Left ventricle myocardium superior (tissue), 1 donor: ENCODE measurements around the gene ATXN1L. TPM values are rescaled to one million over a fixed set of nuclear protein-coding genes. Genes with fewer than 3 reads are reported as not detected.
"Not testable (repeated sequence)": the region's sequence is repeated elsewhere in the genome, so short reads cannot be mapped to it uniquely, and the experiment has no call there.

ENCODE experiments used
- ATAC-seq: fragments of 200-7000 bp; cut with Tn5 transposase; one replicate; pipeline ENCODE4 v1.9.1; 2020; ENCODE audit warnings: mild to moderate bottlenecking, moderate library complexity
- DNase-seq: peaks from one replicate; pipeline ENCODE4 v3.0.0-alpha.2; 2020
- intact Hi-C: fragments of 100-400 bp; cut with micrococcal nuclease; formaldehyde crosslinking; loops from one replicate; pipeline ENCODE4 v1.11.0; 2022
- total RNA-seq: library from RNA; stranded (reverse); fragmentation: NEBNext Ultra II Directional; extraction: Animal tissue kit (Norgen Biotek cat#: 25700); gene quantifications from one replicate; pipeline ENCODE4 v1.2.1, GENCODE V29; 2021
- donor health status: DM: no; HTN: yes; CAD: no; lungs with severe emphysema.

The ATXN1L gene
- total RNA-seq, 1 donor from 2014 or later = 14.4 TPM

DNA sequence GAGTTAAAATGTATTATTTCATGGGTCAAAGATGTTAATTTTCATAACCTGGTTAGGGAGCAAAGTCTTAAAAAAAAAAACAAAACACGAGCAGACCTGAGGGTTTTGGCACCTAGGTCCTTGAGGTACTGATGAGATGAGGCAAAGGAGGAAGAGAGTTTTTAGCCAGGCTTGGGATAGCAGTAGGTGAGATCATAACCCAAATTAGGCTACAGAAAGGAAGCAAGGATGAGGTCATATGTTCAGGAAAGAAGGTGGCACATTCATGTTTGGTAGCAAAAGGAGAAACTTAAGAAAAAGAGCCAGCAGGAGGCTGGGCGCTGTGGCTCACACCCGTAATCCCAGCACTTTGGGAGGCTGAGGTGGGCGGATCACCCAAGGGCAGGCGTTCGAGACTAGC lies 2.8 kb downstream of the ATXN1L start:
- DNase-seq = no peak
- ATAC-seq = no peak
- intact Hi-C loops = loop anchor here (5.0 kb wide), 1 partner anchor 34 kb away; the partner anchor contains the start of gene ZNF821

DNA sequence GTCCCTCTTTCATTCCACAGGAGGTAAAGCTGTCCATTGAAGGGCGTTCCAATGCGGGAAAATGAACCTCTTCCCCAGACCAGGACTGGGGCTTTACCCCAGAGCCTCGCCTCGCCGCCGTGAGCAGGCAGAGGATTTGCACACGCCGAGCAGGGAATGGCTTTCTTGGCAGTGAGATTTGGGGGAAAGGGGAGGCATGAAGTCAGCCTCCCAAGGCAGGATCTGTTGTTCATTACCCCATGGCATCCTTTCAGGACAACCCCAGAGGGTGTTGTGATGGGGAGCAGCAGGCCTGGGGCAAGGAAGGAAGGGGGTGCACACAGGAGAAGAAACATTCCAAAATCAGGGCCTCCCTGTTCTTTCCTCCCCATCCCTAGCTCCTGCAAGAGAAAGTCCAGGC lies 6.0 kb downstream of the ATXN1L start:
- no peak for ATAC-seq
- intact Hi-C loops = no loop called here
- DNase-seq = no peak

DNA sequence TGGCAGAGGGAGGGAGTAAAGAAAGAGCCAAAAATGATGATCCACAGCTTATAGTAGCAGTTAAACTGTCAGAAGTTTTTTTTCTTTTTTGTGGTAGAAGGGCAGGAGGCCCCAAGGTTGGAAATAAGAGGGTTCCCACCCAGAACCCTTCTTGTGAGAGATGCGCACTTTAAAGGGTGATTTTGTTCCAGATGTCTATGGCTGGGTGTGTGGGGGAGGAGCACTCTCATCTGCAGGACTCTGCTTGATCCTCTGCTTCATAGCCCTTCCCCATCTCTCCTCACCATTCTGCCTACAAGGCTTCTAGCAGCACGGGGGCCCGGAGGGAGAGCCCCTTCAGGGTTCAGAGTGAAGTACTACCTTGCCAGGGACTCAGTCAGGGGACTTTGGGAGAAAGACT lies 6.4 kb downstream of the ATXN1L start:
- ATAC-seq (no peak), DNase-seq (no peak)
- intact Hi-C loops = no loop called here

DNA sequence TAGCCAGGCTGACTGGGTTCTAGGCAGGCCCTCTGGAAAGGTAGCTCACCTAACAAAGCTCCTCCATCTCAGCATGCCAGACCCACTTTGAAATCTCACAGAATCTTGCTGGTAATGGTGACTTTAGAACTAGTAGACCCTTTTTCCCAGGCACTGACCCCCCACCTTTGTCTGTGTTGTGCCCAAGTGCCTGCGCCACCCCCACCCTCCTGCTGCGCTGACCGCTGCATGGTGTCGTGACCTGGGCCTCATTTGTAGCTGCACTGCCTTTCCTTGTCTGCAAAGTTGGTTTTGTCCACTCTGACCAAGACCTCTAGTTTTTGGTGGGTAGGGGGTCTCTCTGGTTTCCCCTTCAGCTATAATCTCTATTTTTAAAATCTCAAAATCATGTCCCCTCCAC lies 6.8 kb downstream of the ATXN1L start:
- DNase-seq (no peak), ATAC-seq (no peak)
- intact Hi-C loops = no loop called here

DNA sequence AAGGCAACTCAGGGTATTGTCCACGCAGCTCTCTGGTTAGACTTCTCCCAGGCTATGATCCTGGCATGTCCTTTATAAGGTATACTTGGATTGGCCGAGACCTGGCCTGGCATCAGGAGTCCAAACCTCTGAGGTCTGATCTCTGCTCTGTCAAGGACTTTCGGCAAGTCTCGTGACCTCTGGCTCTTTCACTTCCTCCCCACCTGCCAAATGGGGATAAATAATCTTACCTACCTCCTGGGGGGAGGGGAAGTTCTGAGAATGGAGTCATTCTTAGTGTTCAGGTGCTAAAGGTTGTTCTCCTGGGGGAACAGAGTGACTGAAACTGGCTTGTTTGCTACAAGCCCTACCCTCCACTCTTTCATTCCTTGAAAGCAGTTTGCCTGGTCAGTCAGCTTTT lies 7.6 kb downstream of the ATXN1L start:
- intact Hi-C loops = no loop called here
- no peak for DNase-seq
- ATAC-seq = peak; percentile 19

DNA sequence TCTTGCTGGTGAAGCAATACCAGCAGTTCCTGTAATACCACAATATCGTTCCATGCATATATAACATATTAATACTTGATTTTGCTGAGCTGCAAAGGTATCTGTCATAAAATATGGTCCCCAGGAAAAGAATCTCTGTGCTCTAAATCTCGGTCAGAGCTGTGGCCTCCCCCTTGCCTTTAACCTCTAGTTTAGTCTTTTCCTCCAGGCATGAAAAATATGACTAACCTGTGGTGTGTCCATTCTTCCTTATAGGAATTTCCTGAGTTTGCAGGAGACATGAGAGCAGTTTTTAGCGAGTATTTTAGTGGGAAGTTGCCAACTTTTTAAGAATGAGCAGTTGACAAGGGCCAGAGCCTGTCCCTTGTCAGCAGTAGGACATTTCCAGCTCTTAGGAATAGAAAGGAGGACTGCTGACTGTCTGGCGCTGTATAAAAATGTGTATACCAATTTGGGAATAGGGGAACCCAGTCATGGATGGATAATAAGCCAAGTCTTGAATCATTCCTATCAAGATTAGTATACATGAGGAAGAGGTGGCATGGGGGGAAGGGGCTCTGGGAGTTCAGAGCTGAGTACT lies 8.7 kb downstream of the ATXN1L start:
- intact Hi-C loops = no loop called here
- DNase-seq = no peak
- peak; percentile 64 for ATAC-seq

DNA sequence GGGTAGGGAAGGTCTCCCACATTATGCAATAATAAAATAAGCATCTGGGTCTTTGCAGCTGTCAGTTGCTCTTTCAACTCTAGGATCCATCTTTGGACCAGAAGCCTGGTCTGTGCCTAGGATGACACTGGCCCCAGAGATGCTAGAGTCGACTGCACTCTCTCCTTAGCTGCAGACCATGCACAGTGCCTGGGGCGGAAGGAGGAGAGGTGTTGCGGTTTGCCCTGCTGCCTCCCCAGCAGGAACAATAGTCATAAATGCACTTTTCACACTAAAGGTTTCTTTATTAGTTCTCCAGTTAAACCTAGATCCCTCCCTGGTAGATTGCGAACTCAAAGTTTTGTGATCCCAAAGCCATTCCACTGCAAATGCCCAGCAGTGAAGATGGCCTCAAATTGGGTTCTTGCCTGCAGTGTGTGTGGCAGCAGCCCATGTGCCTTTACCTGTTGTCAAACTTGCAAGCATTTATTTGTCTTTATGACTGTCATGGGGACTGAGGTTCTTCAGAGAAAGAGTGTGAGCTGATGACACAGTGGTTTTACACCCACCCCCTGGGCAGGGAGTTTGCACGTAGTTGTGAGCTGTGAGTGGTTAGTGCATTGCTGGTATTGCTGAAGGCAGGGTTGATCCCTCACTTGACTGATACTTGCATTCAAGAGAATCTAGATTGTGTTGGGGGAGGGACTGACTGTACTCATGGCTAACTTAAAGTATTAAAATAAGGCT lies 10.3 kb downstream of the ATXN1L start:
- no peak for ATAC-seq
- no peak for DNase-seq
- intact Hi-C loops = no loop called here

DNA sequence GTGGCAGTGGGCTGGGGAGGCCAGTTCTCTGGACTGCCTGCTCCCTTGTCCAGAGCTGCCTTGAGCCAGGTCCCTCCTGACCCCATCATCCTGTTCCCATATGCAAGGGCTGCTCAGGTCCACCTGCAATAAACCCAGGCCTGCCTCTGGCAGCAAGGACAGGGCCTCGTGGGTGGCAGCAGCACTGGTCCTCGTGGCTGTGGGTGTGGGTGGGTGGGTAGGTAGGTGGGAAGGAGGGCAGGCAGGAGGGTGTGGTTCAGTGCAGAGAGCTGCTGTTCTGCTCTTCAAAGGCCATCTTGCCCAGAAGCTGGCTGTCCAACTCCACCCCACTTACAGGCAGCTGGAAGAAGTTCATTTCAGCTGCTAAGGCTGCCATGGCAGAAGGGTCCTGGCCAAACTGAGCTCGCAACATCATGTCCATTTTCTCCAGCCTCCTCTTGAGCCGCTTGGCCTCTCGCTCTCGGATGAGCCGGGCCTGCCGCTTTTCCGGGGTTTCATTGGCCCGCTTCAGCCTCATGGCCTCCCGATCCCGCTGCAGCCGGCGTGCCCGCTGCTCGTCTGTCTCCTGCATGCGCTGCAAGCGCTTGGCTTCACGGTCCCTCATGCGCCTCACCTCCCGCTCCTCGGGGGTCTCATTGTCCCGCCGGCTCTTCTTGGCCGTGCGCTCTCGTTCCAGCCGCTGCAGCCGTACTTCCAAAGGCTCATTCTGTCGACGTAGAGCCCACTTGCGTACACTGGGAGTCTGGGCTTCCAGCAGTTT lies 14.2 kb downstream of the ATXN1L start:
- intact Hi-C loops = no loop called here
- no peak for DNase-seq
- no peak for ATAC-seq

DNA sequence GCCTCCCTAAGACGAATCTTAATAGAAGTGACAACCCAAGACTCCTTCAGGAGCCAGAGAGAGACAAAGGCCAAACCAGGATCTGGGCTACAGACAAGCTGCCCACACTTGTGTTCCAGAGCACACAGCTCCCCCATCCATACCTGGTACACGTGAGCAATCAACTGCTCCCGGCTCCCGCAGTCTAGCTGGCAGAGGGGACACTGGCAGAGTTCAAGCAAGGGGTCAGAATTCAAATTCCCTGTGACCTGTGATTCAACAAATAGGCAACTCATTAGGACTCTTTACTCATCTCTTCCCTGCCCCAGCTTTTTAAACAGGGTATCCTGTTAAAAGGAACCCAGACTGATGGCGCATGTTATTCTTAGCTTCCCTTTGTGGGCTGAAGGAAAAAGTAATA lies 18.2 kb downstream of the ATXN1L start:
- DNase-seq (no peak), ATAC-seq (no peak)
- intact Hi-C loops = no loop called here

DNA sequence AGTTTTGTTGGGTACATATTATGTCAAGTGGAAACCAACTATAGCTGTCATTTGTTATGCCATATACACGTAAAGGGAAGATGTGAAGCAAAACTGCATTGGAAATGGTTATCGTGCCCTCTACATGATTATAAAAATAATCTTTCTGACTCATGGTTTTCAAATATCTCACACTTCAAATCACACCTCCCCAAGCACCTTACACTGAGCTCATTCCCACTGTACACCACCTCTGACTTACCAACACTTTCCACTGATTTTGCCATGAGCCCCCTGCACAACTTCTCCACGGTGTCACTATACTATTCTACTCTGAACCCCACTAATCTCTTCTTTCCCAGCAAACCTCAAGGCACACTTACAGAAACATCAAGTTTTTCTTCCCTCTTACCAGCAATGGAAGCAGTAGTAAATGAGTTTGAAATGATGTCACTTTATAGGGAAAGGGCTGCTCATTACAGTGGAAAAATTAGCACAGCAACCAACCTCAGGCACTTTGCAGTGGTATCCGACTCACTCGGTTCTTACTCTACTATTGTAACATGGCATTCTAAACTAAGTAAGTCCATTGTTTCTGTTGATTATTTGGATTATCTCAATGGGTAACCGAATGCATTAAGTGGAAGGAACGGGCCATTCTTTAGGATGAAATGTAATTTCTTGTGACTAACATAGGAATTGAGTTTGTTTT lies 19.5 kb downstream of the ATXN1L start:
- ATAC-seq (peak; percentile 42), DNase-seq (no peak)
- intact Hi-C loops = no loop called here

DNA sequence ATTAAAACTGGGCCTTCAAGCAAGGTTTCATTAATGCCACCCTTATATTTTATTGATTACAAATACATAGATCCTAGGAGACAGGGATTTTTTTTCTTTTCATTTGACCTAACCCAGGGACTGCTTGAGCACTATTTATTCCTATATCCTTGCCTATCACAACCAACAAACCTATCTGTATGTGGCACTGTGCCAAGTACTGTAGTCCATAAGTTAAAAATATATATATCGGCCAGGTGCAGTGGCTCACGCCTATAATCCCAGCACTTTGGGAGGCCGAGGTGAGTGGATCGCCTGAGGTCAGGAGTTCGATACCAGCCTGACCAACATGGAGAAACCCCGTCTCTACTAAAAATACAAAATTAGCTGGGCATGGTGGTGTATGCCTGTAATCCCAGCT lies 21.4 kb downstream of the ATXN1L start:
- intact Hi-C loops, DNase-seq, ATAC-seq: not testable (repeated sequence)

DNA sequence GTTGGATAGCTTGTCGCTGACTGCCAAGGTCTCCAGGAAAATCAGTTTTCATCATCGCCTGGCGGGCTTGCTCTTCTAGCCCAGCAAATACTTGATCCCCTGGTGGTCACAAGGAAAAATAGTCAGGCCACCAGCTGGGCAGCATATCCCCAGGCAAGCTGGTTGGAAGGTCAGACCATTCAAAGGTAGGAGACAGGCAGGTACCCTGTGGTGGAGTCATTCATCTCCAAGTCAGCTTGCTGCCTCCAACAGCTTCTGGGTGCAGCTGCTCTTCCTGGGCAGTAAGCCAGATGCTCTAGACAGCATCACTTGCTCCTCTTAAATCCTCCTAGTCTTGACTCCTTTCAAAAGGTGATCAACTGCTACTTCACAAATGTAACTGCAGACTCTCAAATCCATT lies 22.2 kb downstream of the ATXN1L start:
- DNase-seq (no peak), ATAC-seq (no peak)
- intact Hi-C loops = no loop called here

DNA sequence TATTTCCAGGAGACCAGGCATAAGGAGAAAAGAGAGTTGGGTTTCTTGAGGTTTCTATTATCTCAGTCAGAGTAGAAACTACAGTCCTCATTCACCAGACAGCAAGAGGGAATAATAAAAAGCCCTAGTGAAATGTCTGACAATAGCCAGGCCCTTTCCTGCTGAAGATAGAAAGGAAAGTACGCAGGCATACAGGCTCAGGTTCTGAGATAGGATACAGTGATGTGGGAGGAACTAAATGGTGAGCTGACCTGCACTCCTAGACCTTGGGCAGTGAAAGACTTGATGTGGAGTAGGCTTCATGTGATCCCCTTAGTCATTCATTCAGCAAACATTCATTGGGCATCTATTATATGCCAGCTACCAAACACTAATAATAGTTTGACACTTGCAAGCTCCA lies 23.3 kb downstream of the ATXN1L start:
- intact Hi-C loops = no loop called here
- no peak for DNase-seq
- peak; percentile 38 for ATAC-seq

DNA sequence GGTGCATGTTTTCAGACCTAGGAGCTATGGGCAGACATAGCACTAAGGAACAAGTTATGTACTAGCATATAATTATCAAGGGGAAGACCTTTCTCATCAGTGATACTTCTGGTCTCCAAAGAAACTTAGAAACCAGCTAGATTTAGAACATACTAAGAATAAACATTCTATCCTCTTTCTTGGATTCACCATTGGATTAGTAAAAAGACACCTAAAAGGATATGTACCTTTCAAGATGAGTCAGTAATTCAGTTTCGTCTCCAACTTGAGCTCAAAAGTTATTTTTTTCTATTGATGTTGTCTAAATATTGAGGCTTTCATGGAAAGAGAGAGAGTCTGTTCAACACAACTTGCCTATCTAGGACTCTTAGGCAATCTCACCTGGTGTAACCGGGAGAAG lies 25.0 kb downstream of the ATXN1L start:
- ATAC-seq = no peak
- intact Hi-C loops = loop anchor here (10.0 kb wide), 1 partner anchor 94 kb away; no protein-coding TSS in a partner anchor

DNA sequence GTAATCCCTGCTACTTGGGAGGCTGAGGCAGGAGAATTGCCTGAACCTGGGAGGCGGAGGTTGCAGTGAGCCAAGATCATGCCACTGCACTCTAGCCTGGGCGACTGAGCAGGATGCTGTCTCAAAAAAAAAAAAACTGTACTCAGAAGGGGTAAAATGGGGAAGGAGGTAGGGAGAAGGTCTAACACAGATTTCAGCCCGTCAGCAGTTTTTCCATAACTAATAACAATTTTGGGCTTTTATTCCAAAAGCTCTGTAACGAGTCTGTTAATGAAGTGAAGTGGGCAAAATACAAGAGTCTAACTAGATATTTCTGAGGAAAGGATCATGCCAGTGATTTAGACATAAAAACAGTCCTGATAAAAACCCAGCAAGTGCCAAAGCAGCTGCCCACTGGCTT lies 27.4 kb downstream of the ATXN1L start:
- DNase-seq (no peak), ATAC-seq (no peak)
- intact Hi-C loops = loop anchor here (10.0 kb wide), 1 partner anchor 92 kb away; no protein-coding TSS in a partner anchor

More for the DNA sequence above, 25.0 kb downstream of the ATXN1L start:
- DNase-seq = no peak

DNA sequence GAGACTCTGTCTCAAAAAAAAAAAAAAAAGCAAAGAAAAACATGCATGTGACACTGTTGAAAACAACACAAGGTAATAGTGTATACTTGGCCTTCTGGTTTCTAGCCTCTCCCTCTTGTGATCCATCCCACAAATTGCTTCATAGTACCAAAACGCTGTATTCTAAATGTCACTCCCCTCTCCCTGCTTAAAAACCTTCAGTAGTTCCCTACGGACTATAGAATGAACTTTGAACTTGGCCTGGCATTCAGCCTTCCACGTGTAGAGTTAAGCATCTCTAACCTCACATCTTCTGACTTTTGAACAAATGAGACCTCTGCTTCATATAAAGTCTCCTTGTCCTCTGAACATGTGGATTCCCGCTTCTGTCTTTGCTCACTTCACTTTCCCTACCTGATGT lies 33.1 kb downstream of the ATXN1L start:
- intact Hi-C loops = loop anchor here (10.0 kb wide), 1 partner anchor 86 kb away; no protein-coding TSS in a partner anchor
- DNase-seq = no peak
- ATAC-seq = no peak

DNA sequence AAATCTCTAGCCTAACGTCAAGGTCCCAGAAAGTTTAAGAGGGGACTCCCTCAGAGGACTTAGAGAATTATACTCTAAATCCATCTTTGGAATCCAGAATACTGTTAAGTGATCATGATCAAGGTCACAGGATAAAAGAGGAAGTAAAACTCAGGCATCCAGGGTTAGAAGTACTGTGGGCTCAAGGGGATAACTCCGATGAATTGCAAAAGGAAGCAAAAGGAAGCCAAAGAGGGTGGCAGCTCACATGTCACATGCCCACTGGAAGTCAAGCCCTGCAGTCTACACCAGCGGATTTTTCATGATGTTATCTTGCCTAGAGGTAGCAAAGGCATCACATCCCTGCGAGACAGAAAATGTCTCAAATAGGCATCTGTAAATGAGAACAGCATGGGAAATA lies 34.4 kb downstream of the ATXN1L start:
- DNase-seq (no peak), ATAC-seq (no peak)
- intact Hi-C loops = loop anchor here (5.0 kb wide), 1 partner anchor 33 kb away; the partner anchor contains the start of gene ATXN1L

DNA sequence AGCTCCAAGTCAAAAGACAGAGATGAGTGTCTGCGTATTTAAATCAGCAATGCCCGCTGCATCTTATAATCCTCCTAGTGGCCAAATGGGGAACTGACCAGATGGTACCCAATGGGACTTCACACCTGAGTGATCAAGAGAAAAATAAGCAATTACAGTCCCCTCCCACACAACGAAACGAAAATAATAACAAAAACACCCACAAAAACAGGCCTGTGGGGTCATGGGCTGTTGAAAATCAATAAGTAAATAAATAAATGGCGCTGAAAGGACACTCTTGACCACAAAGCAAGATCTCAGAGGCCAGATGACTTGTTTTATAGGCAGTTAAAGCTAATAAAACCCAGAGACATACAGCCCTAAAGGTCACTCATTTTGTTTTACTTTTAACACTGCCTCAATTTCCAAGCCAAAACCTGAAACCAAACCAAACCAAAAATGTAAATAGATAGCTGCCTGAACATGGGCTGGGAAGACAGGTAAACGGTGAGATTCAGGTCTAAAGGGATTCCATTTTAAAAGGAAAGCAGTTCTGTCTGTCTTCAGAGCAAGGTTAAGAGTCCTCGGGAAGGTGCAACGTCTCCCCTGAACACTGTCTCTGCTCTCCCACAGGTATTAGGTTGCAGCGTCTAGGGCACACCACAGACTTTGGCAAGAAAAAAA lies 36.9 kb downstream of the ATXN1L start:
- ATAC-seq = peak; percentile 58
- no peak for DNase-seq
- intact Hi-C loops = loop anchor here (5.0 kb wide), 1 partner anchor 35 kb away; the partner anchor contains the start of gene ATXN1L
